ENCODE data around the gene ARL2BP. TPM values are rescaled to one million over a fixed set of nuclear protein-coding genes. Genes with fewer than 3 reads are reported as not detected.

ARL2BP gene
- total RNA-seq, 4 donors from 2014 or later, result 10.3 to 39.6 (median 36.5) TPM

DNA sequence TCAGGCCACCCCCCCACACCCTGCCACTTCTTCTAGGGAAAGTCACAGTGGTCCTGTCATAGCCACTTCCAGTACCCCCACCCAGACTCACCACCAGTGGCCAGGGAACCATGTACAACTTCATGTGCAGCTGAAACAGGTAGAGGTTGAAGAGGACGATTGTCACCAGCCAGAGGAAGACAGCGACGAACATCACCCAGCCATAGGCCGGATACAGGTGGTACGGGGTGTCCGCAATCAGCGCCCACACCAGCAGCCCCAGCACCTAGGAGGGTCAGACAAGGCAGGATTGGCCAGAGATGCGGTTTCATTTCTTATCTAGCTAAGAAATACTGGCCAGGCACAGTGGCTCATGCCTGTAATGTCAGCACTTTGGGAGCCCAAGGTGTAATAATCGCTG, 16.7 kb downstream of the ARL2BP start:
- WGBS, 2 donors (ENCODE audit: low coverage in 1 of 2), result 97% methylated on average over 9 of the region's 9 CpGs; no CpG with 5 or more reads in 1 of the 2 donors
- Histone ChIP-seq H3K27me3 (no peaks in the 10 kb centered on the region), H3K9me3 (no peaks in the 10 kb centered on the region), H3K36me3 (no peaks in the 10 kb centered on the region), H3K4me1 (peaks cover 5 to 31% (median 19%) of the 10 kb centered on the region in 4 donors), H3K27ac (no peak overlapping the region), H3K4me3 (no peak overlapping the region)
- intact Hi-C loops (cut with DNase I; ENCODE audit: low total_unique reads), result no loop called here
- TF ChIP-seq POLR2A (IDR thresholded peaks at IDR 0.05) (no peak), CTCF (IDR thresholded peaks at IDR 0.05) (no peak), EP300 (IDR thresholded peaks at IDR 0.05; ENCODE audit: low read depth) (no peak), POLR2AphosphoS5 (IDR thresholded peaks at IDR 0.05) (no peak)
- no peak for DNase-seq
- in situ Hi-C loops (cut with MboI; ENCODE audit: low pct_ligation_motif_present in 1 of 4, low pct_unique_long_range_greater_than_20kb in 1 of 4, low sequenced_read_pairs in 3 of 4), result no loop called here

GRCh38 chr16:57262841-57263540, 17.9 kb downstream of the ARL2BP start:
- in situ Hi-C loops (cut with MboI; ENCODE audit: low pct_ligation_motif_present in 1 of 4, low pct_unique_long_range_greater_than_20kb in 1 of 4, low sequenced_read_pairs in 3 of 4) (no loop called here), intact Hi-C loops (cut with DNase I; ENCODE audit: low total_unique reads) (no loop called here)
- H3K36me3 ChIP-seq, result no peaks in the 10 kb centered on the region
- H3K27ac ChIP-seq, result no peak overlapping the region
- TF ChIP-seq EP300 (IDR thresholded peaks at IDR 0.05; ENCODE audit: low read depth) (no peak), POLR2AphosphoS5 (IDR thresholded peaks at IDR 0.05) (no peak), CTCF (IDR thresholded peaks at IDR 0.05) (no peak), POLR2A (IDR thresholded peaks at IDR 0.05) (no peak)
- DNase-seq, result no peak
- WGBS, 2 donors (ENCODE audit: low coverage in 1 of 2), result 74% methylated on average over 16 of the region's 17 CpGs; no CpG with 5 or more reads in 1 of the 2 donors
- H3K4me3 ChIP-seq, result no peak overlapping the region
- H3K27me3 ChIP-seq, result no peaks in the 10 kb centered on the region
- H3K9me3 ChIP-seq, result no peaks in the 10 kb centered on the region
- H3K4me1 ChIP-seq, result peaks cover 5 to 36% (median 21%) of the 10 kb centered on the region in 4 donors

GRCh38 chr16:57263541-57264351, 18.7 kb downstream of the ARL2BP start:
- WGBS, 2 donors (ENCODE audit: low coverage in 1 of 2), result 78% methylated on average over 17 of the region's 18 CpGs; no CpG with 5 or more reads in 1 of the 2 donors
- Histone ChIP-seq H3K9me3 (no peaks in the 10 kb centered on the region), H3K27ac (peak overlapping the region in 1 of 4 donors; percentile 75), H3K27me3 (no peaks in the 10 kb centered on the region), H3K4me1 (peaks cover 8 to 44% (median 27%) of the 10 kb centered on the region in 4 donors), H3K36me3 (no peaks in the 10 kb centered on the region), H3K4me3 (no peak overlapping the region)
- in situ Hi-C loops (cut with MboI; ENCODE audit: low pct_ligation_motif_present in 1 of 4, low pct_unique_long_range_greater_than_20kb in 1 of 4, low sequenced_read_pairs in 3 of 4) (no loop called here), intact Hi-C loops (cut with DNase I; ENCODE audit: low total_unique reads) (no loop called here)
- no peak for TF ChIP-seq EP300 (IDR thresholded peaks at IDR 0.05; ENCODE audit: low read depth)
- no peak for TF ChIP-seq CTCF (IDR thresholded peaks at IDR 0.05)
- TF ChIP-seq POLR2A (IDR thresholded peaks at IDR 0.05), result no peak
- no peak for TF ChIP-seq POLR2AphosphoS5 (IDR thresholded peaks at IDR 0.05)
- DNase-seq, result no peak

- no peak for DNase-seq
- in situ Hi-C loops (cut with MboI; ENCODE audit: low pct_ligation_motif_present in 1 of 4, low pct_unique_long_range_greater_than_20kb in 1 of 4, low sequenced_read_pairs in 3 of 4), result no loop called here
- Histone ChIP-seq H3K4me3 (no peak overlapping the region), H3K36me3 (no peaks in the 10 kb centered on the region), H3K27me3 (no peaks in the 10 kb centered on the region), H3K9me3 (no peaks in the 10 kb centered on the region), H3K27ac (peak overlapping the region in 3 of 4 donors; percentile 71 to 75 (median 73)), H3K4me1 (peaks cover 8 to 50% (median 29%) of the 10 kb centered on the region in 4 donors)
- WGBS, 2 donors (ENCODE audit: low coverage in 1 of 2), result 81% methylated on average over 8 of the region's 8 CpGs; no CpG with 5 or more reads in 1 of the 2 donors
- TF ChIP-seq POLR2A (IDR thresholded peaks at IDR 0.05) (no peak), CTCF (IDR thresholded peaks at IDR 0.05) (no peak), EP300 (IDR thresholded peaks at IDR 0.05; ENCODE audit: low read depth) (no peak), POLR2AphosphoS5 (IDR thresholded peaks at IDR 0.05) (no peak)
- intact Hi-C loops (cut with DNase I; ENCODE audit: low total_unique reads), result no loop called here
These were observed 19.3 kb downstream of the ARL2BP start for GRCh38 chr16:57264381-57264780.
